Neural cell (in vitro differentiated cells): Measurements from ENCODE around the gene ARPIN.

Experiments used
- EZH2 ChIP-seq: fragments of 200-600, 300-800 bp; shearing (Covaris generic), sonication (generic); IDR thresholded peaks from 2 replicates; pipeline ENCODE4 v1.6.1; 2014; ENCODE audit warnings: antibody characterized with exemption, low read length, borderline replicate concordance, mild to moderate bottlenecking; ENCODE audit not compliant: insufficient read depth, poor library complexity, severe bottlenecking
- TAF1 ChIP-seq: IDR thresholded peaks from 2 replicates; pipeline ENCODE4 v1.6.1; 2012; ENCODE audit warnings: low read depth
- TF ChIP-seq, protein P1 (sequence below): fragments of 450-650 bp; IDR thresholded peaks from 2 replicates; pipeline ENCODE4 v1.5.1; 2014; ENCODE audit warnings: antibody characterized with exemption, mild to moderate bottlenecking, moderate library complexity; ENCODE audit not compliant: poor library complexity, severe bottlenecking

DNA sequence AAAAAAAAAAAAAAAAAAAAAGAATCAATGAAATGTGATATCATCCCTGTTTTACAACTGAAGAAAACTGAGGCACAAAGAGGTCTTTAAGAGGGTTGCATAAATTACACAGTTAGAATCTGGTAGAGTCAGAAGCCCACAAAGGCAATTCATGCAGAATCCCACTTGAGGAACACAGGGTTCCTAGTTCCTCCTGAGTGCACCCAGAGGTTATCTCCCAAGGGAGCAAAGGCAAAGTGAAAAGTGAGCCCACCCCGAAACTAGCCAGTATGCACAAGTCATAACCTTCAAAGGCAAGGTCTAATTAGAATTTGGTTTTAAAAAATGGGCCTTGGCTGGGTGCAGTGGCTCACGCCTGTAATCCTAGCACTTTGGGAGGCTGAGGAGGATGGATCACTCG is 56.8 kb downstream of the ARPIN start:
- TF ChIP-seq EZH2, result no peak
- TF ChIP-seq, protein P1, sequence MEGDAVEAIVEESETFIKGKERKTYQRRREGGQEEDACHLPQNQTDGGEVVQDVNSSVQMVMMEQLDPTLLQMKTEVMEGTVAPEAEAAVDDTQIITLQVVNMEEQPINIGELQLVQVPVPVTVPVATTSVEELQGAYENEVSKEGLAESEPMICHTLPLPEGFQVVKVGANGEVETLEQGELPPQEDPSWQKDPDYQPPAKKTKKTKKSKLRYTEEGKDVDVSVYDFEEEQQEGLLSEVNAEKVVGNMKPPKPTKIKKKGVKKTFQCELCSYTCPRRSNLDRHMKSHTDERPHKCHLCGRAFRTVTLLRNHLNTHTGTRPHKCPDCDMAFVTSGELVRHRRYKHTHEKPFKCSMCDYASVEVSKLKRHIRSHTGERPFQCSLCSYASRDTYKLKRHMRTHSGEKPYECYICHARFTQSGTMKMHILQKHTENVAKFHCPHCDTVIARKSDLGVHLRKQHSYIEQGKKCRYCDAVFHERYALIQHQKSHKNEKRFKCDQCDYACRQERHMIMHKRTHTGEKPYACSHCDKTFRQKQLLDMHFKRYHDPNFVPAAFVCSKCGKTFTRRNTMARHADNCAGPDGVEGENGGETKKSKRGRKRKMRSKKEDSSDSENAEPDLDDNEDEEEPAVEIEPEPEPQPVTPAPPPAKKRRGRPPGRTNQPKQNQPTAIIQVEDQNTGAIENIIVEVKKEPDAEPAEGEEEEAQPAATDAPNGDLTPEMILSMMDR, result no peak
- TF ChIP-seq TAF1, result no peak
